IMR-90 (cell line): ENCODE data around the gene WWP2.

Source experiments
- CTCF ChIP-seq: conservative IDR thresholded peaks from 2 replicates; pipeline ENCODE4 v1.5.1; 2012; ENCODE audit warnings: mild to moderate bottlenecking, low read depth, low read length, improper control_type of control experiment
- MXI1 ChIP-seq: IDR thresholded peaks from 2 replicates; pipeline ENCODE4 v1.6.1; 2012; ENCODE audit warnings: low read depth, mild to moderate bottlenecking, low read length, moderate library complexity, borderline replicate concordance
- POLR2A ChIP-seq: IDR thresholded peaks from 2 replicates; pipeline ENCODE4 v1.6.1; 2012; ENCODE audit warnings: mild to moderate bottlenecking, low read depth, low read length
- RCOR1 ChIP-seq: IDR thresholded peaks from 2 replicates; pipeline ENCODE4 v1.6.1; 2012; ENCODE audit warnings: mild to moderate bottlenecking, low read length, improper control_type of control experiment; ENCODE audit not compliant: insufficient replicate concordance
- RFX5 ChIP-seq: IDR thresholded peaks from 2 replicates; pipeline ENCODE4 v1.8.0; 2012; ENCODE audit warnings: low read depth, mild to moderate bottlenecking, low read length, moderate library complexity
- SMC3 ChIP-seq: fragments of 150-350 bp; IDR thresholded peaks from 2 replicates; pipeline ENCODE4 v1.6.1; 2016; ENCODE audit warnings: low read depth, mild to moderate bottlenecking, antibody characterized with exemption, low read length, moderate library complexity

DNA sequence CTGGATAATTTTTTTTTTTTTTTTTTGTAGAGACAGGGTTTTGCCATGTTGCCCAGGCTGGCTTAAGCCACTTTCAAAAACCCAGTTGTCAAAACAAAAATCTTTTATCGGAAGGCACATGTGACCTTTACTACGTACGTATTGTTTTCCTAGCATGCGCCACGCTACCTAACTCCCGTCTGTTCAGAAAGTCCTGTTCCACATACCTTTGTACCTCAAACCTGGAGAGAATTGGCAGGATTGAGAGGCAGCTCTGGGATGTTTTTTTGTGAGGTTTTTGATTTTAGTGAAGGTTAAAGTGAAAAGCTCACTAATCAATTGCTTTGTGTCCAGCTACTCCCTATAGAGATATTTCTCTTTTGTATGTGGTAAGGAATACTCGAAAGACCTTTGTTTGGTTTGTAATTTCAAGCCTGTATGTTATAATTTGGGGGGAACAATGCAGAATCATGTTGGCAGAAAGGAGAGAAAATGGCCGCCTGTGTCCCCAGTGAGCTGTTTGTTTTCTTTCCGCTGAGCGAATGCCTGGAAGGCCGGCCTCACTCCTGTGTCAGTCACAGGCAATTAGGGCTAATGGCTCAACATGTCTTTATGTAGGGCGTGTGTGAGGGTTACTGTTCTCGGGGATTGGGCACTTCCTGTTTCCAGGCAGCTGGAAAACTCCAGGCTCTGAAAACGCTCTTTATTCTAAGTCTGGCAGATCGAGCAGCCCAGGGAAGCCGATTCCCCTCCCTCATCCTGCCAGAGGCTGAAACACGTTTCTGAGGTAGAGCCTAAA, 128.2 kb downstream of the WWP2 start:
- TF ChIP-seq POLR2A (no peak), CTCF (no peak), RCOR1 (no peak), RFX5 (no peak), MXI1 (no peak), SMC3 (no peak)
